Stimulated activated CD4-positive, alpha-beta T cell treated with anti-CD3 and anti-CD28 coated beads, TNF-alpha, amount 100 ng/mL, for 48 hours (primary cell): Measurements from ENCODE around the gene ZCCHC13.
"Not testable (repeated sequence)": the region's sequence is repeated elsewhere in the genome, so short reads cannot be mapped to it uniquely, and the experiment has no call there.

Experiments
- DNase-seq, 3 donors: peaks; one replicate each; pipeline ENCODE4 v3.0.0-alpha.2; 2020; ENCODE audit warnings: low read depth in 3 of 3

Gene ZCCHC13

DNA sequence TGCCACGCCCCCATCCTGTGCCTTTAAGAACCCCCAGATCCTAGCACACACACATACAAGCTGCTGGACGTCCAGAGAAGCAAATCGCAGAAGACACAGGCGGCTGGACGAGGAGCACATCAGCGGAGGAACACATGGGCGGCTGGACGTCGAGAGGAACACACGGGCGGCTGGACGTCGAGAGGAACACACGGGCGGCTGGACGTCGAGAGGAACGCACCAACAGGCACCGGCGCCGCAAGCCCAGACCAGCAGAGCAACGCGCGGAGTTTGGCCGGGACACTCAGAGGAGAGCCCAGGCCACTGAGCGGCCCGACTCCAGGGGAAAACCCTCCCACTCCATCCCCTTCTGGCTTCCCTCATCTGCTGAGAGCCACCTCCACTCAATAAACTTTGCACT, 17.2 kb downstream of the ZCCHC13 start:
- no peak for DNase-seq

DNA sequence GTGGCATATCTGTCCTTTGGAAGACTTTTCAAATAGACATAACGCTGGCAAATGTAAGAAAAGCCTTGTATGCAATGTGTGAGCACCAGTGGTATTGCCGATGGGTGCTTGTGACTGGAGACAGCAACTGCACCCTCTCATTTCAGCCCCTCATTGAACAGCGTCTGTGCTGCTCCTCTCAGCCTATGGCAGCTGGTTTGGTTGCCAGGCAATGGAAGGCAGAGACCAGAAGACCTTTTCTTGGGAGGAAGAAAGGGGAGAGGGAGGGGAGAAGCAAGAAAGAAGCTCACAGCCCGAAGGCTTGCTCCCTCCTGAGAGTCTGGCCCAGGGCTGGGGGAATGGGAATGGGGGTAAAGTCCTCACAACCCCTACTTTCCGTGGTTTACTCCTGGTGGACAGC, 20.2 kb downstream of the ZCCHC13 start:
- no peak for DNase-seq

DNA sequence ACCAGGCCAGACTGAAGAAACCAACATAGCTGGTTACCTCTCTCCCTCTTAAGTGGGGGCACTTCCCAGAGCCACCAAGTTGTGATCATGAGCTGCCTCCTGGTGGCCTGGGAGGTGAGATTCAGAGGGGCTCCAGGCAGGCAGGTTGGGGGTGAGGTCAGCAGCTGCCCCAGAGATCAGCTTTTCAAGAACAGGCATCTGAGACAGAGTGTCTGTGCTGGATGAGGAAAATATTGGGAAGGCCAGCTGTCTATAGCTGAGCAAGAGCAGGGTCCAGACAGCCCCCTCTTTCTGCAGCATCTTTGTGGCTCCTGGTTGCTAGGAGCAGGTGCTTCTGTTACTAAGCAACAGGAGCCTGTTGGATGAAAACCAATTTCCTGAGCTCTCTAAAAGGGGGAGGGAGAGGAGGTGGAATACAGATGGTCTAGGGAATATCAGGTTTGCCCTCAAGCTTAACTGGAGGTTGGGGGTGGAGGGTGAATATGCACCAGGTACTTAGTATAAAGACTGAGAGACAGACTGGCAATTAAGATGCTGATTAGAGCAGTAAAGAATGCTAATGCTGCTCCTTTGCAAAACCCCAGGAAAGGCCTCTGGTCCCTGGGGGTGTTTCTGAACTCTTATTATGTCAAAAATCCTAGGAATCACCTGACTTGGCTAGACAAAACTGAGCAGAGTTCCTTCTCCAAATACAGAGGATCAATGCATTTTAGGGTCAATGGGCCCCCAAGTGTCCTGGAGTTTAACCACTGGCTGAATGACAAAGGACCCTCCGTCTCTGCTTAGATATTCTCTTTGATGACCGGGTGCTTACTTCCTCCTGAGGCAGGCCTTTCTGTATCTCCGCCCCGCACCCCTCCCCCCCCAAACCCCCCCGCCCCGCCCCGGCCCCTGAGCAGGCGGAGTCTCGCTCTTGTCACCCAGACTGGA, 21.4 kb downstream of the ZCCHC13 start:
- no peak for DNase-seq

DNA sequence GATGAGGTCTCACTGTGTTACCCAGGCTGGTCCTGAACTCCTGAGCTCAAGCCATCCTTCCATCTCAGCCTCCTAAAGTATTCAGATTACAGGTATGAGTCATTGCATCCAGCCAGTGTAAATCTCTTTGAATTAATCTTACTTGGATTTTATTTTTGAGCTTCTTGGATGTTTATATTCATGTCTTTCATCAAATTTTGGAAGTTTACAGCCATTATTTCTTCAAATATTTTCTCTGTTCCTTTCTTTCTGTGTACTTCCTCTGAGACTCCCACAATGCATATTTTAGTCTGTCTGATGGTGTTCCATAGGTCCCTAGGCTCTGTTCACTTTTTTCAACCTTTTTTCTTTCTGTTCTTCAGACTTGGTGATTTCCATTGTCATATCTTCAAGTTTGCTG, 34.9 kb downstream of the ZCCHC13 start:
- no peak for DNase-seq

DNA sequence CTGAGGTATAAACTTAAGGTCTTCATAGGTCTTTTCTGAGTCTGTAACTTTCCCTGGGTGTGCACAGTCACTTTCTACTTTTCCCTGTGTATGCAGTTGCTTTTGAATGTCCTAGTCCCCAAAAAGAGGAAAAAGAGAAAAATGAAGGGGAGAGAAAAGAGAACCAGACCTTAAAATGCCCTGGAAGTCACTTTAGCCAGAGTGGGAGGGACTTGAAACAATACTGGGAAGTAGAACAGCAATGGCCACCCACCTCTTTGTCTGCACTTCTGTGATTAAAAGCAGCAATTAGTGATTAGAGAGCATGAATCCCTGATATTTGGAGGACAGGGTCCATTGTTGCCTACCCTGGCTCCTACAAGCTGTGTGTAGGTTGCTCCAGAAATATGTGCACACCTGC, 36.1 kb downstream of the ZCCHC13 start:
- DNase-seq: no peak

- not testable (repeated sequence) for DNase-seq
Observed at GRCh38 chrX:74342211-74342610, 38.2 kb downstream of the ZCCHC13 start.

DNA sequence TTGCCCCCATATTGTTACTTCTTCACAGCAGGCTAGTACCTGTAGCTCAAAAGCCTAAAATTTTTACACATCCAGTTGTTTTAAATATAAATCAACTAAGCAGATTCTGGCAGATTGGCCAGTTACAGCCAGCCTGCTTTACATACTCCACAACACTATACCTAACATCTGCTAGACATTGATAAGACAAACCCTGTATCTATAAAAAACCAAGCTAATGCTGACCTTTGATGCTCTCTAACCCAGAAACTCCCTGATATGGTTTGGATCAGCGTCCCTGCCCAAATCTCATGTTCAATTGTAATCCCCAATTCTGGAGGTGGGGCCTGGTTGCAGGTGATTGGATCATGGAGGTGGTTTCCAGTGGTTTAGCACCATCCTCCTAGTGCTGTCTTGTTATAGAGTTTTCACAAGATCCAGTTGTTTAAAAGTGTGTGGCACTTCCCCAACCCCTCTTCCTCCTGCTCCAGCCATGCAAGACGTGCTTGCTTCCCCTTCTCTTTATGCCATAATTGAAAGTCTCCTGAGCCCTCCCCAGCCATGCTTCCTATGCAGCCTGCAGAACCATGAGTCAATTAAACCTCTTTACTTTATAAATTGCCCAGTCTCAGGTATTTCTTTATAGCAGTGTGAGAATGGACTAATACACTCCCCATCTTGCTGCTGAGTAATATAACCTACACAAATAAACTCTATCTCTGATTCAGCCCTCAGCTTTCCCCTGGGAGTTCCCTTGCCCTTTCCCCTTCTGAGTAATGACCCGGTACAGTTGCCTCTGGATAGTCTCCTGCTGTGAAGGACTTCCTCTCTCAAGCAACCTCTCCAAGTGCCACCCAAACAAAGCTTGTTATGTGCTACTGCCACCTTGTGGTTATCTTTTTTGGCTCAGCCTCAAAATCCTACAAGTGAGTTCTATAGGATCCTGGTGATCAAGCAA, 39.6 kb downstream of the ZCCHC13 start:
- DNase-seq: peak in 2 of 3 donors; percentile 15 to 35

DNA sequence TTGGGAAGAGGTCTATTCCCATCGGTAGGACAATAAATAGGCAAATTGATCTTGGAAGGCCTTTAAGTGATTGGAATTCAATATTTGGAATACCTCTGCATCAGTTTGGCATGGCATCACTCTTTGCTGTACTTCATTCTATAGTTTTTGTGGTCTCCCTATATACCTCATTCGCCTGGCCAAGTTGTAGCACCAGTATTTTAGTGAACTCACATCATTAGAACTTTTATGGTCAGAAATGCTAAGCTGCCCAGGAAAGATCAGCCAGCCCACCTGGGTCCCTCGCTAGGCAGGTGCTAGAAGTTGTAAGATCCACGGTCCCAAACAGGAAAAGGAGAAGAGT, 40.3 kb downstream of the ZCCHC13 start:
- no peak for DNase-seq

- DNase-seq: no peak
Observed at GRCh38 chrX:74346088-74346487, 42.1 kb downstream of the ZCCHC13 start.

GRCh38 chrX:74349387-74349786, 45.4 kb downstream of the ZCCHC13 start:
- no peak for DNase-seq

DNA sequence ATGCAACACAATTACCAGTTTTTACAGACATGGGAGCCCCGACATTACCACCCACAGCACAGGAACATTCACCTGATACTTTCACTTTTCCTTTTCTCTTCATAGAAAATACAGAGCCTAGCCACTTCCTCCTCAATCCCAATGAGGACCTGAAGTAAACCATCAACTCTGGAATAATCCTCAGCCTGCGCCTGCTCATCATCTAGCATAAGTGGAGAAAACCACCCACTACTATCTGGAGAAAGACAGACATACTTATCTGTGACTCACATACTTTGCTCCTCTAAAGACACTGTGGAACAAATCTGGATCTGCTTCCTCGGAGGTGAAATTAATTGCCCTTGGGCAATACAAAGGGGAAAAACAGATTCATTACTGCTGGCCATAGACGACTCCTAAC, 47.8 kb downstream of the ZCCHC13 start:
- DNase-seq: no peak

DNA sequence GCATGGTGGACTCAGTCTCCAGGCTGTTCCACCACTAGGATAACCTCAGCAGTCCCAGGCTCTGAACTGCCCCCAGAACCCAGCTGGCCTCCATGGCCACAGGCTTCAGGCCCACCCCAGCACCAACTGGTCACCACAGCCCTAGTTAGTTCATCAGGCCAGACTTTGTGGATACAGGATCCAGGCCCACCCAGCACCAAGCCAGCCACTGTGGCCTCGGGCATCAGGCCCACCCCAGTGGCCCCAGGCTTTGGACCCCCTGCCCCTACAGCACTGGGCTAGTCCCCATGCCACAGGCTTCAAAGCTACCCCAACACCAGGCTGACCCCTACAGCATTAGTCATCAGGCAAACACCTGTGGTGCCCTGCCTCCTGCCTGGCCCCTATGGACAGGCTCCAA, 50.0 kb downstream of the ZCCHC13 start:
- no peak for DNase-seq
